H1 (cell line): Measurements from ENCODE around the gene NOS1AP. TPM values are rescaled to one million over a fixed set of nuclear protein-coding genes. Genes with fewer than 3 reads are reported as not detected.

ENCODE experiments used
- CTCF ChIA-PET: fragments of 300-600 bp; sonication (Branson Sonifier 250); formaldehyde crosslinking; loops from one replicate; lab custom pipeline; 2021; ENCODE audit not compliant: partially characterized antibody; lab: Charles Lee
- POLR2A ChIA-PET: fragments of 300-600 bp; sonication (Branson Sonifier 250); formaldehyde crosslinking; loops from one replicate; lab custom pipeline; 2021; ENCODE audit warnings: inconsistent platforms; ENCODE audit not compliant: partially characterized antibody; lab: Charles Lee
- DNase-seq, 2 experiments: peaks; one replicate each; pipeline versions ENCODE4 v3.0.0 to v3.0.0-alpha.2; 2010 to 2022; ENCODE audit warnings: low spot score in 2 of 2, low read depth in 1 of 2, mixed read lengths in 1 of 2
- FAIRE-seq: peaks from 2 replicates; lab custom pipeline; 2011; peaks lifted over from hg19 to GRCh38; lab: Jason Lieb, UNC
- H2AFZ ChIP-seq: 2 replicates; pipeline ENCODE4 v1.8.1; 2012; ENCODE audit warnings: low read length, inconsistent platforms
- H2AK5ac ChIP-seq: 2 replicates; pipeline ENCODE4 v1.6.1; 2013; ENCODE audit warnings: low read depth, low read length
- H2BK120ac ChIP-seq: replicated peaks from 2 replicates; pipeline ENCODE3; 2013; ENCODE audit warnings: low read depth, low read length, inconsistent platforms
- H2BK12ac ChIP-seq: 2 replicates; pipeline ENCODE4 v1.6.1; 2013; ENCODE audit warnings: low read depth, low read length
- H2BK15ac ChIP-seq: 2 replicates; pipeline ENCODE4 v1.6.1; 2013; ENCODE audit warnings: low read length
- H2BK20ac ChIP-seq: 2 replicates; pipeline ENCODE4 v1.6.1; 2013; ENCODE audit warnings: low read length
- H2BK5ac ChIP-seq: 2 replicates; pipeline ENCODE4 v1.6.1; 2013; ENCODE audit warnings: low read depth, low read length
- H3K14ac ChIP-seq: 2 replicates; pipeline ENCODE4 v1.6.1; 2013; ENCODE audit warnings: inconsistent platforms; ENCODE audit not compliant: insufficient read length
- H3K18ac ChIP-seq: 2 replicates; pipeline ENCODE4 v1.6.1; 2013; ENCODE audit warnings: low read length; ENCODE audit errors: extremely low read depth
- H3K23ac ChIP-seq: 2 replicates; pipeline ENCODE4 v1.6.1; 2013; ENCODE audit warnings: inconsistent platforms; ENCODE audit not compliant: insufficient read length
- H3K23me2 ChIP-seq: 2 replicates; pipeline ENCODE4 v1.6.1; 2013; ENCODE audit warnings: low read depth, low read length
- H3K27ac ChIP-seq: 2 replicates; pipeline ENCODE4 v1.6.1; 2011; ENCODE audit warnings: low read depth, low read length, inconsistent platforms
- H3K27me3 ChIP-seq, 4 experiments: replicated peaks in 1 of 4; 1 replicate in 1 of 4; 2 replicates in 3 of 4; pipeline versions ENCODE4 v1.6.1 to v1.8.1; 2011 to 2013; ENCODE audit warnings: low read length in 3 of 4, mild to moderate bottlenecking in 3 of 4, inconsistent platforms in 2 of 4, mixed read lengths in 2 of 4, moderate library complexity in 1 of 4; ENCODE audit not compliant: control insufficient read depth in 3 of 4, insufficient read depth in 3 of 4; ENCODE audit errors: extremely low read depth in 1 of 4
- H3K36me3 ChIP-seq, 4 experiments: 2 replicates each; pipeline versions ENCODE4 v1.6.1 to v1.8.1; 2011 to 2013; ENCODE audit warnings: mild to moderate bottlenecking in 4 of 4, low read length in 3 of 4, moderate library complexity in 2 of 4, control low read depth in 1 of 4, inconsistent platforms in 1 of 4; ENCODE audit not compliant: insufficient read depth in 4 of 4, control insufficient read depth in 2 of 4
- H3K4ac ChIP-seq: replicated peaks from 2 replicates; pipeline ENCODE3; 2013; ENCODE audit warnings: low read length, low read depth, mixed read lengths, inconsistent platforms; ENCODE audit not compliant: insufficient read length
- H3K4me1 ChIP-seq, 4 experiments: replicated peaks in 1 of 4; 1 replicate in 1 of 4; 2 replicates in 3 of 4; pipeline versions ENCODE4 v1.6.1 to v1.8.1; 2011 to 2013; ENCODE audit warnings: low read length in 3 of 4, inconsistent platforms in 2 of 4, mixed read lengths in 1 of 4; ENCODE audit not compliant: insufficient read depth in 4 of 4, control insufficient read depth in 3 of 4
- H3K4me2 ChIP-seq, 2 experiments: 2 replicates each; pipeline versions ENCODE4 v1.6.1 to v1.8.1; 2011 to 2013; ENCODE audit warnings: low read depth in 2 of 2, low read length in 2 of 2, control low read depth in 1 of 2, inconsistent platforms in 1 of 2, mild to moderate bottlenecking in 1 of 2; ENCODE audit not compliant: insufficient read depth in 1 of 2
- H3K4me3 ChIP-seq, 4 experiments: fragments of 200-600, 300-600 bp in 1 of 4; sonication (generic), shearing (Covaris generic), sonication (Bioruptor Twin) in 1 of 4; 2 replicates each; pipeline versions ENCODE4 v1.5.1 to v1.8.1; 2011 to 2016; ENCODE audit warnings: low read length in 4 of 4, low read depth in 3 of 4, control low read depth in 2 of 4, inconsistent platforms in 2 of 4, mild to moderate bottlenecking in 2 of 4, mixed read lengths in 1 of 4, moderate library complexity in 1 of 4; ENCODE audit not compliant: insufficient read depth in 2 of 4; ENCODE audit errors: extremely low read depth in 1 of 4
- H3K56ac ChIP-seq: replicated peaks from 2 replicates; pipeline ENCODE3; 2013; ENCODE audit warnings: low read depth, mild to moderate bottlenecking, mixed read lengths, low read length, inconsistent platforms; ENCODE audit not compliant: insufficient read length
- H3K79me1 ChIP-seq: 2 replicates; pipeline ENCODE4 v1.6.1; 2013; ENCODE audit warnings: low read depth, low read length, control low read depth
- H3K79me2 ChIP-seq, 2 experiments: 2 replicates each; pipeline versions ENCODE4 v1.6.1 to v1.8.1; 2012 to 2013; ENCODE audit warnings: low read length in 2 of 2, mild to moderate bottlenecking in 2 of 2, inconsistent platforms in 1 of 2; ENCODE audit not compliant: insufficient read depth in 2 of 2, control insufficient read depth in 1 of 2
- H3K9ac ChIP-seq, 4 experiments: replicated peaks in 1 of 4; 1 replicate in 1 of 4; 2 replicates in 3 of 4; pipeline versions ENCODE4 v1.6.1 to v1.8.1; 2011 to 2013; ENCODE audit warnings: low read depth in 3 of 4, low read length in 3 of 4, control low read depth in 2 of 4, mild to moderate bottlenecking in 2 of 4, moderate library complexity in 2 of 4, inconsistent platforms in 1 of 4; ENCODE audit errors: extremely low read depth in 1 of 4
- H3K9me3 ChIP-seq, 2 experiments: 2 replicates each; pipeline versions ENCODE4 v1.6.1 to v1.8.1; 2012 to 2013; ENCODE audit warnings: mild to moderate bottlenecking in 2 of 2, moderate library complexity in 2 of 2, control low read depth in 1 of 2, inconsistent platforms in 1 of 2, low read depth in 1 of 2, low read length in 1 of 2, mixed read lengths in 1 of 2; ENCODE audit not compliant: insufficient read depth in 2 of 2
- H4K20me1 ChIP-seq, 2 experiments: replicated peaks in 1 of 2; 2 replicates each; pipeline versions ENCODE3 to v1.8.1; 2011 to 2013; ENCODE audit warnings: inconsistent platforms in 2 of 2, low read length in 2 of 2, mild to moderate bottlenecking in 1 of 2; ENCODE audit not compliant: insufficient read depth in 2 of 2, control insufficient read depth in 1 of 2
- H4K5ac ChIP-seq: 2 replicates; pipeline ENCODE4 v1.6.1; 2013; ENCODE audit warnings: low read length, low read depth, mixed read lengths, inconsistent platforms; ENCODE audit not compliant: insufficient read length
- H4K8ac ChIP-seq: 2 replicates; pipeline ENCODE4 v1.8.0; 2013; ENCODE audit warnings: mild to moderate bottlenecking, moderate library complexity, low read length, inconsistent platforms; ENCODE audit not compliant: insufficient read depth; ENCODE audit errors: extremely low read depth
- H4K91ac ChIP-seq: replicated peaks from 2 replicates; pipeline ENCODE3; 2013; ENCODE audit warnings: low read length, mixed read lengths, inconsistent platforms; ENCODE audit not compliant: insufficient read length
- ATF2 ChIP-seq: IDR thresholded peaks from 2 replicates; pipeline ENCODE4 v1.6.1; 2012; ENCODE audit warnings: low read length, inconsistent platforms
- CREB1 ChIP-seq: IDR thresholded peaks from 2 replicates; pipeline ENCODE4 v1.6.1; 2012; ENCODE audit warnings: inconsistent platforms
- CTBP2 ChIP-seq: IDR thresholded peaks from 2 replicates; pipeline ENCODE4 v1.7.0; 2011; ENCODE audit warnings: borderline replicate concordance, mild to moderate bottlenecking, moderate library complexity, mixed read lengths, low read length; ENCODE audit not compliant: insufficient read depth, insufficient read length
- EP300 ChIP-seq, 2 experiments: IDR thresholded peaks; 1 replicate in 1 of 2; 2 replicates in 1 of 2; pipeline ENCODE4 v1.6.1; 2011 to 2012; ENCODE audit warnings: low read depth in 2 of 2, low read length in 2 of 2, mild to moderate bottlenecking in 2 of 2, borderline replicate concordance in 1 of 2, inconsistent platforms in 1 of 2, moderate library complexity in 1 of 2
- GABPA ChIP-seq: IDR thresholded peaks from 2 replicates; pipeline ENCODE4 v1.6.1; 2011; ENCODE audit warnings: mild to moderate bottlenecking, low read length, moderate library complexity, borderline replicate concordance; ENCODE audit not compliant: insufficient read depth
- GTF2F1 ChIP-seq: IDR thresholded peaks from 2 replicates; pipeline ENCODE4 v1.6.1; 2012; ENCODE audit warnings: low read depth, low read length, improper control_type of control experiment, borderline replicate concordance
- KDM4A ChIP-seq: IDR thresholded peaks from one replicate; pipeline ENCODE4 v1.7.1; 2012; ENCODE audit warnings: low read depth, mild to moderate bottlenecking, moderate library complexity, low read length, inconsistent platforms; ENCODE audit not compliant: severe bottlenecking
- KDM5A ChIP-seq: fragments of 200-600 bp; IDR thresholded peaks from 2 replicates; pipeline ENCODE4 v1.7.1; 2012; ENCODE audit warnings: mild to moderate bottlenecking, low read length, inconsistent platforms, mixed read lengths
- NRF1 ChIP-seq: IDR thresholded peaks from 2 replicates; pipeline ENCODE4 v1.6.1; 2011; ENCODE audit warnings: mild to moderate bottlenecking, low read depth, low read length, improper control_type of control experiment
- PHF8 ChIP-seq: fragments of 200-600 bp; sonication (generic); conservative IDR thresholded peaks from 2 replicates; pipeline ENCODE4 v1.7.1; 2012; ENCODE audit warnings: low read depth, mild to moderate bottlenecking, inconsistent platforms, low read length, moderate library complexity
- POLR2A ChIP-seq, 2 experiments: IDR thresholded peaks; 1 replicate in 1 of 2; 2 replicates in 1 of 2; pipeline ENCODE4 v1.6.1; 2011; ENCODE audit warnings: low read depth in 2 of 2, low read length in 2 of 2, mild to moderate bottlenecking in 2 of 2; ENCODE audit errors: control extremely low read depth in 1 of 2
- SIRT6 ChIP-seq: IDR thresholded peaks from one replicate; pipeline ENCODE4 v1.7.1; 2012; ENCODE audit warnings: low read length, inconsistent platforms
- SRF ChIP-seq: IDR thresholded peaks from 2 replicates; pipeline ENCODE4 v1.6.1; 2011; ENCODE audit warnings: mild to moderate bottlenecking, low read depth, low read length, moderate library complexity
- WGBS, 2 experiments: shearing (Covaris generic) in 1 of 2; methylation state at CpG; one replicate each; pipeline versions ENCODE4 v1.1.6 to v1.1.7; 2013 to 2015; ENCODE audit warnings: low lambda C conversion rate in 2 of 2, mixed read lengths in 2 of 2, inconsistent platforms in 1 of 2, low coverage in 1 of 2, missing lambda C conversion rate in 1 of 2; ENCODE audit not compliant: insufficient replicate concordance in 2 of 2, insufficient coverage in 1 of 2, insufficient read length in 1 of 2; ENCODE audit errors: extremely low coverage in 1 of 2, missing lambda C conversion rate in 1 of 2; 5-methylcytosine and 5-hydroxymethylcytosine counted together
- polyA plus RNA-seq, 7 experiments: library from polyadenylated mRNA; depleted of rRNA in 3 of 7; stranded (reverse) in 5 of 7; unstranded in 2 of 7; fragments of >200 nt in 5 of 7; fragments of 200-250 nt in 2 of 7; gene quantifications; 1 replicate in 5 of 7; 2 replicates in 1 of 7; 4 replicates in 1 of 7; pipeline versions ENCODE4 v1.2.1 to v1.2.3, GENCODE V29; 2011 to 2013; ENCODE audit warnings: missing spikeins in 2 of 7, mixed read lengths in 2 of 7
- total RNA-seq: library from RNA; stranded (reverse); fragmentation: NEBNext Ultra II Directional; extraction: Animal tissue kit (Norgen Biotek cat#: 25700); gene quantifications from 2 replicates; pipeline ENCODE4 v1.2.1, GENCODE V29; 2021

NOS1AP gene
- total and polyA plus RNA-seq, 2 of the 8 experiments (the other 6 are each of a cell fraction or from before 2014, with no cell fraction given): 2.4 to 12.1 TPM

GRCh38 chr1:162206300-162206699 is 136.8 kb downstream of the NOS1AP start:
- H3K79me2 ChIP-seq: peaks cover 6 to 52% of the 10 kb centered on the region in 2 experiments; a peak in 3 of 4 replicates
- no peak overlapping the region for H2BK15ac ChIP-seq
- no peak overlapping the region for H3K27ac ChIP-seq
- no peak overlapping the region for H4K91ac ChIP-seq
- no peaks in the 10 kb centered on the region; the same call in 1 of the 2 replicates for H3K79me1 ChIP-seq
- H4K20me1 ChIP-seq: peaks cover 0 to 2% of the 10 kb centered on the region in 2 experiments
- ChIA-PET CTCF (interaction anchor here (1.5 kb wide), 1 partner anchor 13 kb away, joined by 3 read pairs; no protein-coding TSS in a partner anchor), POLR2A (interaction anchor here (1.2 kb wide), 1 partner anchor 13 kb away, joined by 3 read pairs; no protein-coding TSS in a partner anchor)
- H3K23me2 ChIP-seq: no peaks in the 10 kb centered on the region
- H3K36me3 ChIP-seq: no peaks in the 10 kb centered on the region
- no peaks in the 10 kb centered on the region for H3K9me3 ChIP-seq
- no peaks in the 10 kb centered on the region for H3K27me3 ChIP-seq
- no peak overlapping the region for H2BK120ac ChIP-seq
- no peak overlapping the region for H3K4me2 ChIP-seq
- H2AFZ ChIP-seq: no peak overlapping the region
- no peak overlapping the region for H3K18ac ChIP-seq
- H2BK12ac ChIP-seq: no peak overlapping the region
- no peak overlapping the region for H3K23ac ChIP-seq
- FAIRE-seq (no peak), DNase-seq (no peak)
- H3K4me3 ChIP-seq: no peak overlapping the region
- no peak overlapping the region for H4K8ac ChIP-seq
- H2BK5ac ChIP-seq: no peak overlapping the region
- H2BK20ac ChIP-seq: no peak overlapping the region
- no peak overlapping the region for H3K9ac ChIP-seq
- H4K5ac ChIP-seq: no peak overlapping the region
- H3K4ac ChIP-seq: no peak overlapping the region
- H3K56ac ChIP-seq: no peak overlapping the region
- WGBS, 2 experiments: 90% methylated on average over 1 of the region's 1 CpG; no CpG with 5 or more reads in 1 of the 2 experiments
- no peak overlapping the region for H2AK5ac ChIP-seq
- peaks cover 0 to 12% (median under 1%) of the 10 kb centered on the region in 4 experiments; a peak in 4 of 7 replicates for H3K4me1 ChIP-seq
- H3K14ac ChIP-seq: no peak overlapping the region
- TF ChIP-seq KDM4A: no peak
- TF ChIP-seq GTF2F1: no peak
- TF ChIP-seq SIRT6: no peak
- TF ChIP-seq KDM5A: no peak
- TF ChIP-seq CREB1: no peak
- no peak for TF ChIP-seq PHF8
- TF ChIP-seq CTBP2: no peak
- no peak for TF ChIP-seq SRF
- no peak for TF ChIP-seq ATF2
- TF ChIP-seq NRF1: no peak
- no peak for TF ChIP-seq EP300 (IDR thresholded peaks at IDR 0.05; ENCODE audit: borderline replicate concordance in 1 of 2, low read depth in 2 of 2, low read length in 2 of 2)
- TF ChIP-seq POLR2A (IDR thresholded peaks at IDR 0.05; ENCODE audit: control extremely low read depth in 1 of 2, low read depth in 2 of 2, low read length in 2 of 2): no peak
- TF ChIP-seq GABPA: no peak
